Subcutaneous abdominal adipose tissue (tissue), 5 donors: ENCODE results near the gene SIRPA.

Source experiments
- H3K27ac ChIP-seq: one replicate; pipeline ENCODE4 v1.7.0; 2013; ENCODE audit warnings: low read depth, mild to moderate bottlenecking, inconsistent platforms, low read length, moderate library complexity
- H3K27me3 ChIP-seq, 5 donors: one replicate each; pipeline ENCODE4 v1.7.0; 2013; ENCODE audit warnings: low read length in 5 of 5, inconsistent platforms in 1 of 5; ENCODE audit not compliant: control insufficient read depth in 5 of 5, insufficient read depth in 4 of 5
- H3K36me3 ChIP-seq, 5 donors: one replicate each; pipeline ENCODE4 v1.7.0; 2013; ENCODE audit warnings: low read length in 5 of 5; ENCODE audit not compliant: control insufficient read depth in 5 of 5, insufficient read depth in 5 of 5
- H3K4me1 ChIP-seq, 5 donors: one replicate each; pipeline ENCODE4 v1.7.0; 2013; ENCODE audit warnings: low read length in 5 of 5, mild to moderate bottlenecking in 3 of 5, moderate library complexity in 1 of 5; ENCODE audit not compliant: control insufficient read depth in 5 of 5, insufficient read depth in 5 of 5
- H3K4me3 ChIP-seq, 5 donors: one replicate each; pipeline ENCODE4 v1.7.0; 2013; ENCODE audit warnings: low read length in 5 of 5, low read depth in 1 of 5
- H3K9ac ChIP-seq, 5 donors: one replicate each; pipeline ENCODE4 v1.7.0; 2013; ENCODE audit warnings: low read length in 5 of 5, mild to moderate bottlenecking in 4 of 5, moderate library complexity in 3 of 5
- H3K9me3 ChIP-seq, 5 donors: one replicate each; pipeline ENCODE4 v1.7.0; 2013; ENCODE audit warnings: low read length in 5 of 5; ENCODE audit not compliant: control insufficient read depth in 5 of 5
- donor health status: healthy.
- donor health status: healthy.
- donor health status: healthy.
- donor health status: healthy.
- donor health status: healthy.

SIRPA gene

GRCh38 chr20:1867495-1868260 is 27.5 kb upstream of the SIRPA start:
- Histone ChIP-seq H3K4me3 (no peak overlapping the region), H3K27me3 (peaks cover 2 to 8% (median 5%) of the 10 kb centered on the region in 5 donors), H3K9me3 (peaks cover 0 to 1% (median 0%) of the 10 kb centered on the region in 5 donors), H3K36me3 (no peaks in the 10 kb centered on the region), H3K4me1 (peaks cover 0 to 22% (median 3%) of the 10 kb centered on the region in 5 donors), H3K27ac (no peak overlapping the region), H3K9ac (no peak overlapping the region)

DNA sequence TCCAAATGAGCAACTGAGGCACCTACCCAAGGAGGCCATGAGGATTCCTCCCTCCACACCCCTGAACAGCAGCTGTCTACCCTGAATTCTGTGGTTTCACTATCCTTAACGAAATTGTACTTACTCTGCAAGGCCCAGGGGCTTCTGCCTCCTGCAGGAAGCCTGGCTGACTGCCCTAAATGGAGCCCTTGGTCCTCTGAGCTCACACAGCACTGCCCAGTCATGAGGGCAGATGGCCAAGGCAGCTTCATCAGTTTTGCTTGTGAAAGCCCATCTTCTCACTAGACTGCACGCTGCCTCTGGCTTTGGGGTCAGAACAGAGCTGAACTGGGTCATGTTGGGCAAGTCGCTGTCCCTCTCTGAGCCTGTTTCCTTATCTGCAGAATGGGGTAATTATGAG is 26.4 kb upstream of the SIRPA start:
- Histone ChIP-seq H3K4me3 (no peak overlapping the region), H3K27ac (no peak overlapping the region), H3K27me3 (peaks cover 2 to 12% (median 5%) of the 10 kb centered on the region in 5 donors), H3K9me3 (peaks cover 0 to 7% (median 0%) of the 10 kb centered on the region in 5 donors), H3K9ac (no peak overlapping the region), H3K4me1 (peaks cover 0 to 22% (median 3%) of the 10 kb centered on the region in 5 donors), H3K36me3 (no peaks in the 10 kb centered on the region)

DNA sequence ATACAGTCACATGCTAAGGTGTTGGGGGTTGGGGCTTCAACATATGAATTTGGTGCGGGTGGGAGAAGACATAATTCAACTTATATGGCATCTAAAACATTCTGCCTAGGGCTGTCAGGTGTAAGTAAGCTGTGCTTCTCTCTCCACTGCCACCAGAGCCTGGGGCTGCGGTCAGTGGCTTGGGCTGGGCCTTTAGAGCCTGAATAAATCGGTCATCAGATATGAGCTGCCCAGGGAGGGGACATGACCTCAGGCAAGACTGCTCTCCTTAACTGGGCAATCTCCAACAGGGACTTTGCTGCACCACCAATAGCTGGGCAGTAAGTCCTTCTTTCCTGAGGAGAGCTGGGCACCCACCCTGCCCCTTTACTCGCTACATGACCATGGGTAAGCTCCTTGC is 24.9 kb upstream of the SIRPA start:
- Histone ChIP-seq H3K9ac (no peak overlapping the region), H3K9me3 (peaks cover 0 to 7% (median 0%) of the 10 kb centered on the region in 5 donors), H3K4me3 (no peak overlapping the region), H3K4me1 (peaks cover 0 to 26% (median 3%) of the 10 kb centered on the region in 5 donors), H3K36me3 (no peaks in the 10 kb centered on the region), H3K27ac (no peak overlapping the region), H3K27me3 (peaks cover 2 to 12% (median 5%) of the 10 kb centered on the region in 5 donors)

- Histone ChIP-seq H3K4me1 (peaks cover 0 to 26% (median 3%) of the 10 kb centered on the region in 5 donors), H3K4me3 (no peak overlapping the region), H3K27ac (no peak overlapping the region), H3K27me3 (peaks cover 2 to 12% (median 5%) of the 10 kb centered on the region in 5 donors), H3K36me3 (no peaks in the 10 kb centered on the region), H3K9me3 (peaks cover 0 to 7% (median 0%) of the 10 kb centered on the region in 5 donors), H3K9ac (no peak overlapping the region)
Observed at GRCh38 chr20:1870792-1871550, 24.2 kb upstream of the SIRPA start.

- H3K9ac ChIP-seq, result no peak overlapping the region
- H3K4me1 ChIP-seq, result peaks cover 0 to 24% (median 3%) of the 10 kb centered on the region in 5 donors
- H3K36me3 ChIP-seq, result no peaks in the 10 kb centered on the region
- no peak overlapping the region for H3K4me3 ChIP-seq
- H3K27me3 ChIP-seq, result peaks cover 2 to 12% (median 5%) of the 10 kb centered on the region in 5 donors
- peaks cover 0 to 7% (median 0%) of the 10 kb centered on the region in 5 donors for H3K9me3 ChIP-seq
- H3K27ac ChIP-seq, result no peak overlapping the region
Observed at GRCh38 chr20:1871807-1872458, 23.3 kb upstream of the SIRPA start.

DNA sequence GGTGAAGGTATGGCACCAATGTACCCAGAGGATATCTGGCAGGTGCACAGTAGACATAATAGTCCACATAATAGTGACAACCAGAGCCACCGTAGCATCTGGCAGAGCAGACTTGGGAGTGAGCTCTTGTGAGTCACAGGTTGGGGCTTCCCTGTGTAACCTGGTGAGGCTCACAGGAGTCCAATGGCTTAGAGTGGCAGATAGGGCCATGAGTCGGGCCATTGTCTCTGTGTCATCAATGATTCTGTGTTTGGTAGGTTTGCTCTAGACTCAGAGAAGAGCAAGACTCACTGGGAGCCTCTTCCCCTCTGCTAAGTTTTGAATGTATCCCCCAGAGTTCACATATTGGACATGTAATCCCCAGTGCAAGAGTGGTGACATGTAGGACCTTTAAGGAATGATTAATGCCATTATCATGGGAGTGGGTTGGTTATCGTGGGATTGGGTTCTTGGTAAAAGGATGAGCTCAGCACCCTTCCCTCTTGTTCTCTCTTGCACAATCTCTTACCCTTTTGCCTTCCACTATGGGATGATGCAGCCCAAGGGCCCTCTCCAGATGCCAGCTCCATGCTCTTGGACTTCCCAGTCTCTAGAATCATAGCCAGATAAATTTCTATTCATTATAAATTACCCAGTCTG is 22.6 kb upstream of the SIRPA start:
- peaks cover 2 to 12% (median 5%) of the 10 kb centered on the region in 5 donors for H3K27me3 ChIP-seq
- peaks cover 0 to 17% (median 0%) of the 10 kb centered on the region in 5 donors for H3K4me1 ChIP-seq
- H3K36me3 ChIP-seq, result no peaks in the 10 kb centered on the region
- no peak overlapping the region for H3K27ac ChIP-seq
- no peak overlapping the region for H3K9ac ChIP-seq
- H3K9me3 ChIP-seq, result peaks cover 0 to 7% (median 0%) of the 10 kb centered on the region in 5 donors
- H3K4me3 ChIP-seq, result no peak overlapping the region

DNA sequence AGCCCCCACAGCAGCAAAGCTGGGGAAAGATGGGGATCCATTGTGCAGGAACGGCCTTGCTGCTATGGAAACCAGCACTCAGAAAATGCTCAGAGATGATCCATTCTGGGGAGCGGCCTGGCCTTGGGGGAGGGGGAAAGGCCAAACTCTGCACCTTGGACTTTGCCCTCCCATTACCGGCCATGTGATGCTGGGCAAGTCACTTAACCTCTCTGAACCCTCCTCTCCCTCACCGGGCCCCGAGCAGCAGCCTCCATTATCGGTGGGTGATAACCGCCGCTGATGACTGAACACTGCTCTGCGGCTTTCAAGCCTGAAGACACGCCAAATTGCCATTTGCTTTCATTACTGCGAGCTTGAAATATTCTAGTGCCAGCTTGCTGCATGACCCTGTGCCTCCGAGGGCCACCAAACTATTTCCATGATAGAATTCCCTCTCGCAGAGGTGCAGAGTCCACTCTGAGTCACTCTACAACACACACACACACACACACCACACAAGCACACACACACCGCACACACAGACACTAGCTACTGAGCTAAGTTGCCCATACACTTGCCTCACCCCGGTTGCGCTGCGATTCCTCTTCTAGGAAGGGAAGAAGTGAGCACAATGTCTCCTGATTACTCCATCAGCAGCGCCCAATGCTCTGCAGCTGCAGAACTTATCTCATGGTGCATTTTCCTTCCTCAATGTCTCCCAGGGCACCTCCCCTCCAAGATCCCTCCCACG is 20.6 kb upstream of the SIRPA start:
- Histone ChIP-seq H3K27ac (no peak overlapping the region), H3K27me3 (peaks cover 0 to 12% (median 5%) of the 10 kb centered on the region in 5 donors), H3K9ac (no peak overlapping the region), H3K9me3 (peaks cover 0 to 7% (median 0%) of the 10 kb centered on the region in 5 donors), H3K4me3 (no peak overlapping the region), H3K4me1 (peaks cover 0 to 9% (median 0%) of the 10 kb centered on the region in 5 donors), H3K36me3 (no peaks in the 10 kb centered on the region)

GRCh38 chr20:1875183-1875554 is 20.0 kb upstream of the SIRPA start:
- H3K4me3 ChIP-seq, result no peak overlapping the region
- no peak overlapping the region for H3K27ac ChIP-seq

DNA sequence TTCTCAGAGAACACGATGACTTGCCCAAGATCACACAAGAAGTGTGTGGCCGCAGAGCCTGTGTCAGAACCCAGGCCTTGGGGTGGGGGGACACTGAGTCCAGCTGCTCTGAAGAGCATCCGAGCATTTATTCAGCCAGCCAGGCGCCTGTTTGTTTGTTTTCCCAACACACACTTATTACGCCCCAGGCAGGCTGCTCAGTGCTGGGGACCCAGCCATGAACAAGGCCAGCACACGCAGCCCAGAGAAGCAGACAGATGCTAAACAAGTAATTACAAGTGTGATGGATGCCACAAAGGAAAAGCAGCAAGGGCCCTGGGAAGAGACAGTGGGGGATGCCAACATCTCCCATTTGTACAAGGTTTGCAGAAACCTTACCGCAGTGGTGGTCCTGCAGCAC is 19.4 kb upstream of the SIRPA start:
- Histone ChIP-seq H3K4me3 (no peak overlapping the region), H3K27me3 (peaks cover 0 to 12% (median 5%) of the 10 kb centered on the region in 5 donors), H3K27ac (no peak overlapping the region), H3K4me1 (peaks cover 0 to 10% (median 7%) of the 10 kb centered on the region in 5 donors), H3K9ac (no peak overlapping the region), H3K9me3 (peaks cover 0 to 7% (median 0%) of the 10 kb centered on the region in 5 donors), H3K36me3 (no peaks in the 10 kb centered on the region)

More at GRCh38 chr20:1875183-1875554, 20.0 kb upstream of the SIRPA start:
- H3K36me3 ChIP-seq, result no peaks in the 10 kb centered on the region
- H3K4me1 ChIP-seq, result peaks cover 0 to 9% (median 1%) of the 10 kb centered on the region in 5 donors
- H3K9ac ChIP-seq, result no peak overlapping the region
- peaks cover 0 to 7% (median 0%) of the 10 kb centered on the region in 5 donors for H3K9me3 ChIP-seq
- H3K27me3 ChIP-seq, result peaks cover 0 to 12% (median 5%) of the 10 kb centered on the region in 5 donors
